GM19025 (cell line): ENCODE results near the gene NUP42.

ENCODE experiments used
- ATAC-seq: cut with Tn5 transposase; IDR thresholded peaks from one replicate; pipeline ENCODE4 v1.9.1; 2021; ENCODE audit warnings: mild to moderate bottlenecking, low read depth, moderate library complexity; ENCODE audit not compliant: unreplicated experiment

NUP42 gene

GRCh38 chr7:23228412-23228811 is 46.6 kb downstream of the NUP42 start:
- ATAC-seq: no peak

GRCh38 chr7:23230641-23231101 is 48.8 kb downstream of the NUP42 start:
- ATAC-seq: no peak

GRCh38 chr7:23232966-23233365 is 51.1 kb downstream of the NUP42 start:
- no peak for ATAC-seq

DNA sequence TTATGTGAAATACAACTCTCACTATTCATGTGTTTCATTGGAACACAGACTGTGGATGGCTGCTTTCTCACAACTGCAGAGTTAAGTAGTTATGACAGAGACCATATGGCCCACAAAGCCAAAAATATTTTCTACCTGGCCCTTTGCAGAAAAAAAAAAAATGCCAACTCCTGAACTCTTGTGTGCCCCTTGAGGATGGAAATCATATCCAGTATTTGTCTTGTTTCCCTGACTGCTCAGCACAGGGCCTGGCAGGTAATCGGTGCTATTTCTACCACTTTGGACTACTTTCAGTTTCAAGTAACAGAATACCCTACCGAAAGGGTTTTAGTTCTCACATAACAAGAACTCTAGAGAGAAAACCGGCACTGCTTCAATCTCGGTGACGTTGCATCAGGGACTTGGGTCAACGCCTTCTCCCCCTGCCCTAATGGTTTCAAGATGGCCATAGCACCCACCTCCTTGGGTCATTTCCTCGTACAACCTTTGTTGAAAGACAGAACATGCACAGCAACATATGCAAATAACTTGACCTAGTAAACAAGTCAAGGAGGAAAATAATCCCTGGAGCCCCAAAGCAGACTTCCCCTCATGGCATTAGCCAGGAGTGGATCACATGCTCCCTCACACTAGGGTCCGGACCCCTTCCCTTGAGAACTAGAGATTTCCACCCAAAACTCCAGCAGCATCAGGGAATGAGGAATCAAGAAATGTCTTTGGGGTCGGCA is 52.9 kb downstream of the NUP42 start:
- peak; percentile 97 for ATAC-seq

DNA sequence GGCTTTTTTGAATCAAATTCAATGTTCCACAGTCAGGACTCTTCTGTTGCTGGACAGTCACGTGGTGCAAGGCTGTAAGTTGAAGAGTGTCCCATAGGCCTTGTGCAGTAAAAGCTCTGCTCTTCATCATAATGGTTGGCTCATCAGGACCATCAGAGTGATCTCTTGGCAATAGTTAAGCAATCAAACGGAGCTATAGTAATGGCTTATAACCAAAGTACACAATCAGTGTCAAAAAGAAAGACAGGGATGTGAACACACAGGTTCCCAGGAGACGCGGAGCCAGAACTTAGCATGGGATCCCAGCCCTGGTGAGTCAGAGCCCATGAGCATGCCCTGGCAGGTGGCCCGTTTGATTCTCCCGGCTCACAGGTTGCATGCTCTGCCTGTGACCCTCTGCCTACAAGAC is 54.0 kb downstream of the NUP42 start:
- no peak for ATAC-seq

DNA sequence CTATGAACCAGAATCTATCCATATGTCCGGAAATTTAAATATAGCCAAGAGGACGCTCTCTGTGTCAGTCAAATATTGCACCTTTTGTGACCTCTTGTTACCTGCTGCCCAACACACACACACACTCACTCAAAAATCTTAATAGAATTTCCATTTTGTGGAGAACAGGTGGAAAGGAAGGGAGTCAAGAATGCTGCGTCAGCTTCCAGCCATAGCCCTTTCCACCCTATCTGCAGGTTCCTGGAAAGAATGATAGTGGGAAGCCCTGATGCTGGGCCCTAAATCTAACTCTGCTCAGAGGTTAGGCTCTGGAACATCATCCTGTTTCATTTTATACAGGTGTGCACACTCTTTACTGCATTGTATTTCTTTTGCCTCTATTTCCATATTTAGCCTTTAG is 55.2 kb downstream of the NUP42 start:
- no peak for ATAC-seq

GRCh38 chr7:23238983-23239652 is 57.3 kb downstream of the NUP42 start:
- no peak for ATAC-seq

GRCh38 chr7:23239698-23240097 is 57.9 kb downstream of the NUP42 start:
- no peak for ATAC-seq

DNA sequence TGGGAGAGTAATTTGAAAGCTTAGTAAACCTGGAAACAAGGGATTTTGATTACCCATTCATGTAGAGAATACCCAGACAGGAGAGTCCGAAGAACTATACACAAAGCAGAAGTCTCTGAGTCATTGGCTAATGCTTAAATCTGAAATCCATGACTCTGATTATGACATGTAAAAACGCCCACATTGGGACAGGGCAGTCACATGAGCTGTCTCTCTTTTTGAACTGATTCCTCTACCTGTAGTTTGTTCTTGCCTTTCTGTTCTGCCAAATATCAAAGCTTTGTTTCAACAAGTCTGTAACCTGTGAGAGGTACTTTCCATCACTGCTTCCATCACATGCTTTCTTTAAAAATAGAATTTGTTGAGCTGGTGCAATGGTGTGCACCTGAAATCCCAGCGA is 60.5 kb downstream of the NUP42 start:
- no peak for ATAC-seq

DNA sequence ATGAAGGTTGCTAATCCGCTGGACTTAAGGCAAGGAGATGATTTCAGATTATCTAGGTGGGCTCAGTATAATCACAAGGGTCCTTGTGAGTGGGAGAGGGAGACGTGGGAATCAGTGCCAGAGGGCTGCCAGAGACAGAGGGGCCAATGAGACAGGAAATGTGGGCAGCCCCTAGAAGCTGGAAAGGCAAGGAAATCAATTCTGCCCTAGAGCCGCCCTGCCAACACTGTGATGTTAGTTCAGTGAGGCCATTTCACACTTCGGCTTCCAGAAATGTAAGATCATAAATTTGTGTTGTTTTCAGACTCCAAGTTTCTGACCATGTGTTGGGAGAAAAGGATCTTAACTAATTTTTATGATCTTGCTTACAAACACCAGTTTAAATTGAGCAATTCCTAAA is 61.1 kb downstream of the NUP42 start:
- ATAC-seq: no peak

- ATAC-seq: no peak
Measured at GRCh38 chr7:23246555-23246954, 64.7 kb downstream of the NUP42 start, which contains the start of gene GPNMB. Gene GPNMB (plus strand): TSS chr7:23246775. CDS start chr7:23246858, 83 bp downstream.

DNA sequence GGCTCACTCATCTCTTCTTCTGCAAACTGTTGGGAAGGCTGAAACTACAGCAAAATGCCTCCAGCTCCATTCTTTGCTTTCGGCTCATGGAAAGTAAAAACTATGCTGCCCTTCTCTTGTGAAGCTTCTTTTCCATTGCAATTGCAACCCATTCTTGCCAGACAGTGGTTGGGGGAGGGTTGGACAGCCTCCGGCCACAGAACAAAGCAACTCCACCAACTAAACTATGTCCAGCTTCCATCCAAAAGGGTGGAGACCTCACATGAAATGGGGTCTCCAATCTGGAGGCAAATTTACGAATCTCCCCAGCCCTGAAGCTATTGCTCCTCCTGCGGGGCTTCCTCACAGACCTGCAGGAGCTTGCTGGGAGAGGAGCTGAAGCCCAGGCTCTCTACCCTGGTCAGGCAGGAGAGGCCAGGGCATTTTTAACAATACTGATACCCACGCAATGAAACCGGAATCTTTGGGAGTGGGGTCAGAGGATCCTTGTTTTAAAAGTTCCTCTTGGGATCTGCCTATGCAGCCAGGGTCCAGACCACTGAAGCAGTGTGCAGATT is 65.3 kb downstream of the NUP42 start:
- ATAC-seq: no peak

- no peak for ATAC-seq
Measured at GRCh38 chr7:23247603-23248335, 65.9 kb downstream of the NUP42 start.

GRCh38 chr7:23249486-23249885 is 67.6 kb downstream of the NUP42 start:
- ATAC-seq: no peak
